Keratinocyte (primary cell): Measurements from ENCODE around the gene NLRP5.
"Not testable (repeated sequence)": the region's sequence is repeated elsewhere in the genome, so short reads cannot be mapped to it uniquely, and the experiment has no call there.

ENCODE experiments used
- CTCF ChIP-seq, 3 experiments: IDR thresholded peaks in 1 of 3; conservative IDR thresholded peaks in 1 of 3; optimal IDR thresholded peaks in 1 of 3; 2 replicates in 2 of 3; 3 replicates in 1 of 3; pipeline versions ENCODE3 to v1.5.1; 2011; ENCODE audit warnings: low read length in 3 of 3, mild to moderate bottlenecking in 3 of 3, moderate library complexity in 2 of 3, control low read depth in 1 of 3, inconsistent platforms in 1 of 3; ENCODE audit not compliant: insufficient read depth in 2 of 3; ENCODE audit errors: extremely low read depth in 1 of 3
- EZH2 ChIP-seq: IDR thresholded peaks from one replicate; pipeline ENCODE4 v1.6.1; 2012; ENCODE audit warnings: inconsistent platforms, mild to moderate bottlenecking, low read length, moderate library complexity

- not testable (repeated sequence) for TF ChIP-seq CTCF (optimal IDR thresholded peaks at IDR 0.05 in 1 of 3, IDR thresholded peaks at IDR 0.05 in 1 of 3, conservative IDR thresholded peaks at IDR 0.05 in 1 of 3; ENCODE audit: extremely low read depth in 1 of 3, insufficient read depth in 2 of 3, low read length in 3 of 3); EZH2
These were observed 111.7 kb downstream of the NLRP5 start for GRCh38 chr19:56098237-56098636.
